SK-N-SH treated with all-trans-retinoic acid at 6 μM for 48 hours (cell line): ENCODE measurements around the gene PGS1.

Experiments used
- ARNTL ChIP-seq: fragments of 450-650 bp; formaldehyde crosslinking; IDR thresholded peaks from 2 replicates; pipeline ENCODE4 v1.5.0; 2020; ENCODE audit warnings: low read depth, mild to moderate bottlenecking, moderate library complexity, borderline replicate concordance
- BACH2 ChIP-seq: fragments of 250-450 bp; sonication (Bioruptor Pico); IDR thresholded peaks from 2 replicates; pipeline ENCODE4 v1.9.0; 2021; ENCODE audit warnings: mild to moderate bottlenecking, borderline replicate concordance
- CSDC2 ChIP-seq: fragments of 250-450 bp; sonication (Bioruptor Pico); IDR thresholded peaks from 2 replicates; pipeline ENCODE4 v1.5.0; 2020; ENCODE audit warnings: mild to moderate bottlenecking, moderate library complexity
- GLIS3 ChIP-seq: fragments of 250-450 bp; sonication (Bioruptor Pico); IDR thresholded peaks from 2 replicates; pipeline ENCODE4 v1.5.0; 2020; ENCODE audit warnings: mild to moderate bottlenecking, moderate library complexity
- ISL1 ChIP-seq: fragments of 250-450 bp; sonication (Bioruptor Pico); IDR thresholded peaks from 2 replicates; pipeline ENCODE4 v2.1.2; 2022; ENCODE audit warnings: mild to moderate bottlenecking, moderate library complexity
- PATZ1 ChIP-seq: fragments of 250-450 bp; sonication (Bioruptor Pico); IDR thresholded peaks from 2 replicates; pipeline ENCODE4 v1.8.0; 2020; ENCODE audit warnings: mild to moderate bottlenecking, moderate library complexity, borderline replicate concordance
- TOX ChIP-seq: fragments of 250-450 bp; sonication (Bioruptor Pico); IDR thresholded peaks from 2 replicates; pipeline ENCODE4 v1.8.0; 2021; ENCODE audit warnings: mild to moderate bottlenecking, moderate library complexity, borderline replicate concordance
- ZNF70 ChIP-seq: fragments of 450-650 bp; formaldehyde crosslinking; IDR thresholded peaks from 2 replicates; pipeline ENCODE4 v1.5.0; 2020; ENCODE audit warnings: mild to moderate bottlenecking, moderate library complexity
- ZNF8 ChIP-seq: fragments of 450-650 bp; formaldehyde crosslinking; IDR thresholded peaks from 2 replicates; pipeline ENCODE4 v1.5.0; 2020; ENCODE audit warnings: mild to moderate bottlenecking, moderate library complexity

- TF ChIP-seq ARNTL, result no peak
- TF ChIP-seq CSDC2, result no peak
- no peak for TF ChIP-seq ZNF8 (CRISPR knock-in tag)
- no peak for TF ChIP-seq TOX (CRISPR knock-in tag)
- TF ChIP-seq PATZ1 (CRISPR knock-in tag), result no peak
- TF ChIP-seq BACH2 (CRISPR knock-in tag), result no peak
- no peak for TF ChIP-seq ZNF70 (CRISPR knock-in tag)
- TF ChIP-seq GLIS3, result no peak
- no peak for TF ChIP-seq ISL1 (CRISPR knock-in tag)
These were observed 56.2 kb downstream of the PGS1 start for GRCh38 chr17:78434455-78435329.
